ENCODE data around the gene NCOR2.
A peak's percentile ranks its signal among the peaks of the same experiment; 100 is the strongest.

NCOR2 gene

DNA sequence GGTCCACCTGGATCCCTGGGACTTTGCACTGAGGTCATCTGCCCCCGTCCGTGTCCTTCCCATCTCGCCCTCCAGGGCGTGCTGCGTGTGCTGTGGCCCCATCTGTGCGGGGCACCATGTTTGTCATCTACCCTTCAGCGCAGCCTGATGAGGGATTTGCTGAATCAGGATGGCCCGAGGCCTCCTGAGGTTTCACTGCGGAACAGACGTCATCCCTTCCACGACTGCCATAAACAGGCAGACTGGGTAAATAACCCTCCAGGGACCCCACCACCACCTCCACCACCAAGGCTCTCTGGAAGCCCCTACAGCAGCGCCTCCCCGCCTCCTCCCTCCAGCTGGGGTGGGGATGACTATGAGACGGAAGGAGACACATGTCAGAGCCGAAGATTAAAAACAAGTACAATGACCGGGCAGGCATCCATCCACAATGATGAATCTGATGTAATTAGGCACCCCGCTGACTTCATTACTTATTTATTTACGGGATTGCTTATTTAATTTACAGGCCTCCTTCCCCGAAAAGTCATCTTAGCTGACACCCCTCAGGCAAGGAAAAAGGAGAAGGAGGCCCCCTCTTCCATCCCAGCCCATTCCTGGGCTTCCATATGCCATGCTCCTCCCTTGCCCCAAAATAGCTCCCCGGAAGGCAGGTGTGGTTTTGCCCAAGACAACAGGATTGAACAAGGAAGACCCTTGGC is 39.4 kb downstream of the NCOR2 start:
- no peaks in the 10 kb centered on the region for H3K9me3 Mint-ChIP-seq
- no peaks in the 10 kb centered on the region for H3K27me3 Mint-ChIP-seq
- peaks cover 5% of the 10 kb centered on the region for H3K36me3 Mint-ChIP-seq (ENCODE audit: low read depth)
- H3K4me3 Mint-ChIP-seq = no peak overlapping the region
- no peak overlapping the region for H3K27ac Mint-ChIP-seq
- peaks cover 35% of the 10 kb centered on the region for H3K4me1 Mint-ChIP-seq (ENCODE audit: low read depth)

DNA sequence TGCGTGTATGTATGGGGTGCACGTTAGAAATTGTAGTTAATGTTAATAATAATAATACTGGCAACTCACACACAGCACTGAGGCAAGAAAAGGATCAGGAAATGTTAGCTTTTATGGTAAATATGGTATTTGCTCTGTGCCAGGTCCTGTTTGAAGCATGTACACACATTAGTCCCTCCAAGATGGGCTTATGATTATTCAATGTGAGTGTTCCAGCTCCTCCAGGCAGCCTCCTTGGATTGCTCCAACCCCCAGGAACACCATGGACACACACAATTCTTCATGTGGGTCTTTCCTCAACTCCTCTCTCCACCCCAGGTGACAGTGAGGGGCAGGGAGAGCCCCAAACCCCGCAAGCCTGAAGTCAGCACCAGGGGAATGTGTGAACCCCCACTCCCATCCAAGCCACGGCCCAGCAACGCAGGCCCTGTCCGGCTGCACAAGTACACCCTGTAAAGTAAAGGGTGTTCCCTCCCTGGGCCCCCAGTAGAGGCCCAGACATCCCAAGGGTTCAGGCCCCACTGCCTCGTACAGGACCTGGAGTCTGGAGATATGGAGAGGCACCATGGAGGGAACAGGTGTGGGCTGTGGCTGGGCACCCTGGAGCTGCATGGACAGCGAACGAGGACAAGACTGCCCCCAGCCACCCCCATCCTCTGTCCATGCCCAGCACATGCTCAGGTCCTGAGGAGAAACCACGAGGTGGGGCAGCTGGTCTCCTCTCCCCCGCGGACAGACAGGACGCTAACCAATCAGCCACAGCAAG is 41.3 kb downstream of the NCOR2 start:
- Mint-ChIP-seq H3K27ac (no peak overlapping the region), H3K4me3 (no peak overlapping the region), H3K9me3 (no peaks in the 10 kb centered on the region), H3K4me1 (ENCODE audit: low read depth) (peaks cover 52% of the 10 kb centered on the region), H3K36me3 (ENCODE audit: low read depth) (peaks cover 10% of the 10 kb centered on the region), H3K27me3 (no peaks in the 10 kb centered on the region)

DNA sequence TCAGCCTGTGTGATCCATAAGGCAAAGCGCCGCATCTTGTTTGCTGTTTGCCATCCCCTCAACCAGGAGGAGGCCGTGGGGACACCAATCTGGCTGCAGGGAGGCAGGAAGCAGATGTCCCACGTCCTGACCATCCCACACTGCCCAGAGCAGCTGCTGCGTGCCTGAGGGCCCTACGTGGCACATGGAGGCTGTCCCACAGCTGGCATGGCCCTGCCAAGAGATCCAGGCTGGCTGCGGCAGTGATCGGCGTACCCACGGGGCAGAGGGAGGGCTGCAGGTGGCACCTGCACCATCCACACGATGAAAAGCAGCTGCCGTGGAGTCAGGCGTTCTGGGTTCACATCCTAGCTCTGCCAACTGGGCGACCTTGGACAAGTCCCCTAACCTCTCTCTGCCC is 42.0 kb downstream of the NCOR2 start:
- Mint-ChIP-seq H3K36me3 (ENCODE audit: low read depth) (peaks cover 10% of the 10 kb centered on the region), H3K27ac (no peak overlapping the region), H3K4me1 (ENCODE audit: low read depth) (peaks cover 54% of the 10 kb centered on the region), H3K4me3 (no peak overlapping the region), H3K27me3 (no peaks in the 10 kb centered on the region), H3K9me3 (no peaks in the 10 kb centered on the region)

GRCh38 chr12:124524231-124524925 is 43.0 kb downstream of the NCOR2 start:
- Mint-ChIP-seq H3K9me3 (no peaks in the 10 kb centered on the region), H3K36me3 (ENCODE audit: low read depth) (peaks cover 10% of the 10 kb centered on the region), H3K4me3 (no peak overlapping the region), H3K4me1 (ENCODE audit: low read depth) (peaks cover 56% of the 10 kb centered on the region), H3K27me3 (no peaks in the 10 kb centered on the region), H3K27ac (no peak overlapping the region)

GRCh38 chr12:124523071-124523470 is 44.3 kb downstream of the NCOR2 start:
- H3K4me1 Mint-ChIP-seq (ENCODE audit: low read depth) = peaks cover 60% of the 10 kb centered on the region
- H3K27ac Mint-ChIP-seq = no peak overlapping the region
- H3K27me3 Mint-ChIP-seq = no peaks in the 10 kb centered on the region
- H3K36me3 Mint-ChIP-seq (ENCODE audit: low read depth) = peaks cover 10% of the 10 kb centered on the region
- no peaks in the 10 kb centered on the region for H3K9me3 Mint-ChIP-seq
- no peak overlapping the region for H3K4me3 Mint-ChIP-seq

GRCh38 chr12:124520907-124521306 is 46.5 kb downstream of the NCOR2 start:
- H3K36me3 Mint-ChIP-seq (ENCODE audit: low read depth) = peaks cover 5% of the 10 kb centered on the region
- H3K27me3 Mint-ChIP-seq = no peaks in the 10 kb centered on the region
- H3K4me1 Mint-ChIP-seq (ENCODE audit: low read depth) = peaks cover 60% of the 10 kb centered on the region
- no peaks in the 10 kb centered on the region for H3K9me3 Mint-ChIP-seq
- no peak overlapping the region for H3K4me3 Mint-ChIP-seq
- H3K27ac Mint-ChIP-seq = no peak overlapping the region

- H3K27me3 Mint-ChIP-seq = no peaks in the 10 kb centered on the region
- H3K9me3 Mint-ChIP-seq = no peaks in the 10 kb centered on the region
- peak overlapping the region; percentile 21 for H3K27ac Mint-ChIP-seq
- H3K4me1 Mint-ChIP-seq (ENCODE audit: low read depth) = peaks cover 59% of the 10 kb centered on the region
- no peak overlapping the region for H3K4me3 Mint-ChIP-seq
- peaks cover 10% of the 10 kb centered on the region for H3K36me3 Mint-ChIP-seq (ENCODE audit: low read depth)
These were observed 47.1 kb downstream of the NCOR2 start for GRCh38 chr12:124520265-124520701.

GRCh38 chr12:124519746-124520145 is 47.7 kb downstream of the NCOR2 start:
- Mint-ChIP-seq H3K27ac (no peak overlapping the region), H3K36me3 (ENCODE audit: low read depth) (peaks cover 13% of the 10 kb centered on the region), H3K4me3 (no peak overlapping the region), H3K27me3 (no peaks in the 10 kb centered on the region), H3K9me3 (no peaks in the 10 kb centered on the region), H3K4me1 (ENCODE audit: low read depth) (peaks cover 55% of the 10 kb centered on the region)

DNA sequence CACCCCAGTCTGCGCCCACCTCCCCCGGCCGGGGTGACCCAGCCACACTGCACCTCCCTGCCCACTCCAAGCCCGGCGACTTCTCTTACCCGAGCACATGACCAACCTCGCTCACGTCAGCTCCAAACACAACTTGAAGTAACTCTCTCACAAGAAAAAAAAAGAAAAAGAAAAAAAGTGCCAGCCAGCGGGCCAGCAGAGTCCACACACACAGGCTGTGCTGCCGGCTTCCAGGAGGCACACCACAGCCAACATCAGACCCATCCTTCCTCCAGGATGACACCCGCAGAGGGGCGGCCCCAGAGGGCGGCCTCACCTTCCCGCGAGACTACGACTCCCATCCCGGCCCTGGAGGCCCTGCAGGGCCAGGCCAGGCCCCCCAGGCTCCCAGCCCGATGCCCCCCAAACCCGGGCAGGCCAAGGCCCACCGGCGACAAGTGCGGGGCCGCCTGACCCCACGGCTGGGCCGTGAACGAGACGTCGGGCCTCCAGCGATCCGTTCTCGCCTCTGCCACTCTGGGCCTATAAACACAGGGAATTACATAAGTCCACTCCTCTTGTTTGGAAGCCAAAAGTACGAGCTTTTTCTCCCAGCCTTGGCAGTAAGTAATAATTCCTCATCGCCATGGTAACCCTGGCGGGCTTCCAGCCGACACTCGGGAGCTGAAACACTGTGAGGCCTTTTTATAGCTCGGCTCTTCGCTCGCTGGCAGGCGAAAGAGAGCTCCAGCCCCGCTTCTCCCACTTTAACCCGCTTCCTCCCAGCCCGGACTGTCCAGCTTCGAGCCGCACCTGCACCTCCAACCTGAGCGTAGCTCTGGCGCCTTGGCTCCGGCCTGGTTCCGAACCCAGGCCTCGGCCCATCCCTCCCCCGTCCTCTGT is 49.1 kb downstream of the NCOR2 start:
- Mint-ChIP-seq H3K27ac (no peak overlapping the region), H3K9me3 (no peaks in the 10 kb centered on the region), H3K4me3 (no peak overlapping the region), H3K36me3 (ENCODE audit: low read depth) (peaks cover 13% of the 10 kb centered on the region), H3K4me1 (ENCODE audit: low read depth) (peaks cover 40% of the 10 kb centered on the region), H3K27me3 (no peaks in the 10 kb centered on the region)

Measured in stimulated activated naive CD8-positive, alpha-beta T cell treated with anti-CD3 and anti-CD28 coated beads, Interleukin-15, Interleukin-2, amounts not matched to agents 100 ng/mL and 50 ng/mL, for 24 hours (primary cell).